NCI-H2029 treated with DMSO at 0.1 percent for 48 hours (cell line): ENCODE data around the gene ATP1B4.

Source experiments
- DNase-seq: peaks from one replicate; lab custom pipeline; 2025; lab: John Stamatoyannopoulos, UW

ATP1B4 gene

DNA sequence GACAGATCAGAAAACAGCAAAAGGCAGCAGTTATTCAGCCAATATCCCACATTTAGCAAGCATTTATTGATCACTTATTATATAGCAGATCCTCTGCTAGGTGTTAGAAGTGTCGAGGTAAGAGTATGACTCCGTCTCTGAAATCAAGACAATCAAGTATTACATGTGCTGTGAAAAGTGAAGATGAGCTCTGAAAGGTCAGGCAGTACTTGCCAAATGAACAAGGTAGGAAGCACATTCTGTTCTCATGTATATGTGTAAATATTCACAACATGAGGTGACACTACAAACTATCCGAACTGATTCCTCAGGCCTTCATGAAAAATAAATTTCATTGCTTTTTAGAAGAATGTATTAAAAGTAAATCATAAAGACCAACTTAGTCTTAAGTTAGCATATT lies 15.3 kb downstream of the ATP1B4 start:
- no peak for DNase-seq

DNA sequence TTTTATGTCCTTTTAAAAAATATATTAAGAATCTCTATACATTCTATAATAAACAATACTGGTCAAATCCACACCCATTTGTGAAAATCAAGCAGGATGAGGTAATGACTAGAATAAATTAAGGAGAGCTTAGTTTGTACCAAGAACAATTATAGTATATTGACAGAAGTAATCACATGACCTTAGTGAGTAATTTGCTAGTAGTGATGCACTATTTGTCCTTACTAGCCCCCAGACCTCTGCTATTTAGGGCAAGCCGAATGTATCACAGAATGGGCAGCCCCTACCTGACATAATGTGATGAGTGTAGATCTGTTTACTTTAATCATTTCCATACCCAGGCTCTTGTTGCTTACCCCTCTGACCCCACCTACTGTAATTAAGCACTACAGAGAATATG lies 15.8 kb downstream of the ATP1B4 start:
- no peak for DNase-seq

- no peak for DNase-seq
Observed at GRCh38 chrX:120378570-120378969, 16.7 kb downstream of the ATP1B4 start.

DNA sequence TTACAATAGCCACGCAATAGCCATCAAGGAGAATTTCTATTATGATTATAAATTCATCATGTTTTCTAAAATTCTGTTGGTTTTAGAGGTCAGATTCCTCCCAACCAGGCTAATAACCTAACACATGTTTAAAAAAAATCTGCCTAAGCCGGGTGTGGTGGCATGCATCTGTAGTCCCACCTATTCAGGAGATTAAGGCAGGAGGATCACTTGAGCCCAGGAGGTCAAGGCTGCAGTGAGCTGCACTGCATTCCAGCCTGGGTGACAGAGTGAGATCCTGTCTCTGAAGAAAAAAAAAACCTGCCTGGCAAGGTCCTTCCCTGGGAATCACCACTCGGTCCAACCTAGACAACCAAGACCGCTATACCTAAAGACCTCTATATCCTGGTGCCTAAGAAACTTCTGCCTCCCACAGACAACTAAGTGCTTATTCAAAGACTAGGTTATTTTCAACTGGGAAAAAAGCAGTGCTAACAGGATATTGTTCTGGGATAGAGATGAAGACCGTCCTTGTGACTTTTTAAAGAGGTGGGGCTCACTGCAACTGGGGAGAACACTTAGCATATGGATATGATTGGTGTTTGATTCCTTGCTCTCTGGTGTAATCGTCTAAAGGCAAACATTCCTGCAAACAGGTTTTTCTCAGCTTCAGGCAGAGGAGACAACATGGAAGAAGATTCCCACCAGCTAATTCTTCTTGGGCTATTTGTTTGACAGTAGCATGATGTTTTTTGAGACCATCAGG lies 18.2 kb downstream of the ATP1B4 start:
- DNase-seq, result no peak

GRCh38 chrX:120380699-120381098 lies 18.8 kb downstream of the ATP1B4 start:
- DNase-seq, result no peak

DNA sequence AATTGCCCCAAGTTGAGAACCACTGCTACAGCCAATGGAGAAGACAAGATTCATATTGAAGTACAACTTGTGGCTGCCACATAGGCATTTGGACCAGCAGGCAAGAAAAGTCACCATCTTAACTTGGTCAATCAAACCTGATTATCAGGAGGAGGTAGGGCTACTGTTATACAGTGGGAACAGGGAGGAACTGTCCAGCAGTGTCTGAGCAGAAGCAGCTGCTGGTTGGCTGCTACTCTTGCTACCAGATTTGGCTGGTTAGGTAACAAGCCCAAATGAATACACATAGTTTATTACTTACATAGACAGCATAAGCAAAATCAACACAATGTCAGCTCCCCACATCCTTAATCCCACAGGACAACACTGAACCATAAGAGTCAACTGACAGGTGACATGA lies 39.4 kb downstream of the ATP1B4 start:
- no peak for DNase-seq

GRCh38 chrX:120402369-120402768 lies 40.5 kb downstream of the ATP1B4 start:
- DNase-seq, result no peak

- no peak for DNase-seq
Observed at GRCh38 chrX:120406638-120407037, 44.7 kb downstream of the ATP1B4 start.

- DNase-seq, result no peak
Observed at GRCh38 chrX:120408168-120408567, 46.3 kb downstream of the ATP1B4 start.

GRCh38 chrX:120419463-120419862 lies 57.6 kb downstream of the ATP1B4 start:
- no peak for DNase-seq

GRCh38 chrX:120426599-120426998 lies 64.7 kb downstream of the ATP1B4 start:
- no peak for DNase-seq

DNA sequence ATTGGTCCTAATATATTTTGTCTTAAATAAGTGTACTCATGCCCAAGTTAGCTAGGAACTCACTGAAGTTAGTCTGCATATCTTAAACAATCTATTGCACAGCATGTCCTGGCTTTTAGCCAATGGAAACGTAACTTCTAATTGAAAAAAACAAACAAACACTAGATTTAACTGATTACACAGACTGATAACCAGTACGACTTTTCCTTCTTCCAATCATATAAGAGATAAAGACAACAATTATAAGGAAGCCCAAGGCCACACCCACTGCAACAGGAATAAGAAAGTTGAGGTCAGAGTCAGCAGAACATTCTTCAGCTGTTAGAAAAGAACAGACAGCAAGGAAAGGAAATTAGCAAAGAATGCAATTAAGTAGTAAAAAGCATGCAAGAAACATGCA lies 66.4 kb downstream of the ATP1B4 start:
- no peak for DNase-seq

DNA sequence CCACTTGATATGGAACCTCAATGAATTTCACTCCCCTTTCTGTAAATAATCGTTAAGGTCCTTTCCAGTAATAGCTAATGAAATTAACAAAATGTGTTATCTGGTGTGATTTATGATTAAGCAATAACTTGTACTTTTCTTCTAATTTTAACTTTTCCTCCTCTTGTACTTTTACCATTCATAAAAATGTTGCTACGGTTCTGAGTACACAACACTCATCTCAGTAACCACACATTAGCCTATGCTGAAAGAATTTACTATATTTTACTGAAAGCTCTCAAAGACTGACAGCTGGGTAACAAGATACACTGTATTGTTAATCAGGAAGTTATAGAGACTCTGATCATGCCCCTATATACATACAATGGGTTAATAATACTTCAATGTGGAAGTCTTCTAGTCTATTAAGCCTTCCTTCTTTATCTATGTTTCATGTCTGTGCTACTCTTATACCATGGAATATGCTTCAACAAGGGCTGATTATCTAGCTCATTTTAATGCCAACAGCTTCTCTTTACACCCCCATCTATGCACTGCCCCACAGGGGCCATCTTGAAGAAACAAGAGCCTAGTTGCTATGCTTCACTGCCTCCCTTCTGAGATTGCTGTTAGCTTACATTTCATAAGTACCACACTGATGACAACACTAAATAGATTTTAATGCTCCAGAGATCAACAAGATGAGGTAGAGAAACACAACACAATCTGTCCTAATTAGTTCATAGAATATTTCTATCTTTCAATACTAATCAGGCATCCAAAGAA lies 68.1 kb downstream of the ATP1B4 start:
- DNase-seq, result no peak
